A204.1 (cell line): ENCODE data around the gene RBM20.
"Not testable (repeated sequence)": the region's sequence is repeated elsewhere in the genome, so short reads cannot be mapped to it uniquely, and the experiment has no call there.

ENCODE experiments used
- FAIRE-seq: peaks from 2 replicates; lab custom pipeline; 2012; peaks lifted over from hg19 to GRCh38; lab: Jason Lieb, UNC

The RBM20 gene

DNA sequence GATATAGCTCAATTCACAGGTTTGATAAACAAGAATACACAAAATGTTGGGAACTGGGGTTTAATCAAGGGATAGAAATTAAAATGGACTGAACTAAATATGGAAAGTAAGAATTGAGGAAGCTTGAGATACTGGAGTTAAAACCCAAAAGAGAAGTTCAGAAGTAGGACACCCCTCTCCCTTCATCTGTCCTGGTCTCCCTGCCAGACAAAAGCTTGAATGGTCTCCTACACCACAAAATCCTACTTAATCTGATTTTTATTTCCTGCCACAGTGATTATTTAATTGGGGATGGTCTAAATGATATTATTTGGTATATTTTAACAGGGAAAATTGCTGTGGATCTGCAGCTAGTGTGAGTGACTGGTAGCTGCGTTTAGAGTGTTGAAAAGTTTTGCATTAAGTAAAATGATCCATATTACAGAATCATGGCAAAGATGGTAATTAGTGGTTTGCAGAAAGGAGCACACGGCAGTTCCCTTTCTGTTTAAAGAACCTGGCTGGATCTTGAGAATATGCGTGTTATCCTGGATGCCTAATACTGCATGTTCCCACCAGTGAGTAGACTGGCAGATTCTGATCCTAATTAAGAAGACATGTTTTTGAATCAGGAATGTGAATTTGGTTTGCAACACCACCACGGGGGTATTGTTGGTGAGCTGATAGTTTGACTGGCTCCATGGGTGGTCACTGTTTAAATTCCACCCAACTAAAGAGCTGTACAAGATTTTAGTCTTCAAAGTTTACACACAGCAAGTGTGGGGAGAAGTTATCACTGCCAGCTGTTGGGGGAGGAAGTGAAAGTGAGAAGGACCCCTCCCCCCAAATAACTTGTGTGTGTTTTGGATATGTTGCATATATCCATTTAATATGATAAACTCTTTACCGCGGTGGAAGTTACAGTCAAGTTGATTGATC, 5.5 kb downstream of the RBM20 start:
- FAIRE-seq = no peak

DNA sequence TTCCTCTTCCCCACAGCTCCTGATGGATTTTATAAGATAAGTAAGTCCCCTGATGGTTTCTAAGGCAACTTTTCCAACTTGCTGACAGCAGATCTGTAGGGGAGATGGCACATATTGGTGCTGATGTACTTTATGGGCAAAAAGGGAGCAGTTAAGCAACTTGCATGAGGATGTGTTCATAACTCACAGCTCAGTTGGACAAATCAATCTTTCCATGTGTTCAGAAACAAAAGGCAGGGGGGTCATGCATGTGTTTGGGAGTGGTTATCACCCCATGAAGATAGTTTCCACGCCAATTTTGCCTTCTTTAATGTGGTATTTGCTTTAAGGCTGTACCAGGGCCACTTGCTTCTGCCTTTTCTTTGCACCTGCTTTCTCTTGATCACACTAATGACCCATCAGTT, 6.1 kb downstream of the RBM20 start:
- no peak for FAIRE-seq

DNA sequence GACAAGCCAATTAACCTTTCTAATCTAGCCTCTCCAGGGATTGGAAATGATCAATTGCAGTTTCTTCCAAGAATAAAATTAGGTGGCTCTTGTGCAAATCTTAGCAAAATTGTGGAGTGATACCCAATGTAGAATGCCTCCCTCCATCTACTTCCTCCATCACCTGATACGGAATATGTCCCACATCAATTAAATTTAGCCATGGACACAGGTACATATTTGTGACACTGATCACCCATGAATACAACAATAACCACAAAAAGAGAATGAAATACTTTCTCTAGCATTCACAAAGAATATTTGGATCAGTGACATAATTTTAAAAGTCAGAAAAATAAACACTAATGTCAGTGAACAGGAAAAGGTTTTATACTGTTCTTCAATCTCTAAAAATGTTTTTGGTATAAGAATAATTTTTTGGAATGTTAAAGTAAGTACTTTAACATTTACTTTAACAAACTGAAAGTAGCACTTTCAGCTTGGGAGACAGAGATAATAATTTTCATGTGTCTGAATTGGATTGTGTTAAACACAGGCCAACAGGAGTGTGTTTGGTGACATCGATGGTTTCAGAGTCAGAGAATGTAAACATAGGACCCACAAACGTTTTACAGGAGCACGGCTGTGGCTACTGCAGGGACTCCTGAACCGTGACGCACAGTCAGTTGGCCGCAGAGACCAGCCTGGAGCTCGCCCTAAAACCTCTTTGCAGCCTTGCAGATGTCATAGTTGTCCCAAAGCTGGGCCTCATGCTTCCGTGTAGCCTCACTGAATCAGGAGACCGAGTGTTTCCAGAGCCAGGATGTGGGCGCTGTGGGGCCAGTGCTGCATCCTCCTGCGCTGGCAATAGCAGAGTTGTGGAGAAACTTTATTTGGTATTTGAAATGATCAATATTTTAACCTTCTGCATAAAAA, 7.2 kb downstream of the RBM20 start:
- peak; percentile 35 for FAIRE-seq

DNA sequence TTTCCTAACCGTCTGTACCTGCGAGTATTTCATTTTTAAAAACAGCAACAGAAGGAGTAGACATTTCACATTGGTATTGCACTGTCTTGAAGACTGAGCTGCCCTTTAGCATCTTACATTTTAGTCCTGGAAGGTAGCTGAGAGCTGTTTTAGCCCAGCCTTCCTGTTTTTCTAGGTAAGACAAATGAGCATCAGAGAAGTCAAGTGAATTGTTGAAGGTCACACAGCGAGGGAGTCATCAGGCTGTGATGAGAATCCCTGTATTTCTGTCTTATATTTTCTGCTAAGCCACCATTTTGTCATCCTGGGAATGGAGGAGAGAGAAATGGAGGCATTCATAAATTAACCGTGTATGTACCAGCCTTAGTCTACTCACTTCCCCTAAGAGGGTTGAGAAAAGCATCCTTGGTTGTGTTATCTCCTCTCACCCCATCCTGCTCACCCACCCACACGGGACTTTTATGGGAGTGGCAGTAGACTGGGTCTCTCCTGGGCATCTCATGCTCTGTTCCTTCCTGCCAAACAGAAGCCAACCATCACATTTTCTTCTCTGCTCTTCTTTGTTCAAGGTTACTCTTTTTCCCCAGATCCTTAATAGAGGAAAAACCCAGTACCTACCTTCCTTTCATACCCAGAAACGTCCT, 8.5 kb downstream of the RBM20 start:
- no peak for FAIRE-seq

DNA sequence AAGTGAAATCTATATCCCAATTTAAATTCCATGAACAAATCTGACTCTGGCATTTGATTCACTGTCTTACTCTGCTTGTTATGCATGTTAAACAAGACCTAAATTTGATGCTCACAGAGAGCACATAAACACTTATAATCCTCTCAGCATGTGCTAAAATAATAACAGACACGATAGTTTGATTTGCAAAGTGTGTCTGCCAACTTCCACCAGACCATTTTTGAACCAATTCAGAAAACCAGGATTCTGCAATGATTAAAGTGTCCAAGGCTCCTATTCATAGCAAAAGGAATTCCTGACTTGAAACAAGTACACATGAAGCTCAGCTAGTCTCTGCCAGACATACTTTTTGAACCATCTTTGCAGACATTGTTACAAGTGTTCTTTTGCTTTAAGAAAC, 11.2 kb downstream of the RBM20 start:
- no peak for FAIRE-seq

DNA sequence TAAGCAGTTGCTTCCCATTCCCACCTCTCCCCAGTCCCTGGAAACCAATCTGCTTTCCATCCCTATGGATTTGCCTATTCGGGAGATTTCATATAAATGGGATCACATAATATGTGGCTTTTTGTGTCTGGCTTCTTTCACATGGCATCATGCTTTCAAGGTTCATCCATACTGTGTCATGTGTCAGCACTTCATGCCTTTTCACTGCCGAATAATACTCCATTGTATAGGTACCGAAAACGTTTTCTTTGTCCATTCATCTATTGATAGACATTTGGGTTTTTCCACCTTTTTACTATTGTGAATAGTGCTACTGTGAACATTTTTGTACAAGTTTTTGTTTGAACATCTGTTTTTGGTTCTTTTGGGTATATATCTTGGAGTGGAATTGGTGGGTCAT, 12.5 kb downstream of the RBM20 start:
- FAIRE-seq = no peak

DNA sequence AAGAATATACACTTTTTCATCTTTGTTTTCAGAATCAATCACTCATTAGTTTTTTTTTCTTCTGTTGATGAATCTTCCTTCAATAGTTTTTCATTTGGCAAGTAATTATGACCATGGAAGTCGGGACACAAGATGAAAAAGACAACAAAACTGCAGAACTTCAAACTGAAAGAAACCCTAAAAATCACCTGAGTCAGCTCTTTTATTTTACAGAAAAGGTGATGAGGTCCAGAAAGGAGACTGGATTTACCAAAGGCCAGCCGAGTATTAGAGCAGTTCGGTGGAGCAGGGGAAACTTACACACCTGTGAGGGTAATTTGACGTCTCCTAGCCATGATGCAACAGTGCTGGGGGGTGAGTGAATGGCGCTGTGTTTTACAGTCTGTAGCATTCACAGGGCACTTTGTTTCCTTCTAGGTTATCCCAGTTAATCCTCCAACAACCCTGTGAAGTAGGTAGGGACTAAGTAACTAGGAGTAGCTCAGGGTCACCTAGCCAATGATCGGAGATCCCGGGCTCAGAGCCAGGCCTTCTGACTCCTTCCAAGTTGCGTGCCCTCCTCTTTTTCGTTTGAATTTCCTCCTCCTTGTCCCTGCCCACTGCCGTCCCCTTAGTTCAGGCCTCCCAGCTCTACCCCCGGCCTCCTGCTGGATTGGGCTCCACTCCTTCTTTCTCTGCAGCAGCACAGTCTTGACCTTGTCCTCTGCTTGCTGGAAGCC, 14.0 kb downstream of the RBM20 start:
- FAIRE-seq = no peak

DNA sequence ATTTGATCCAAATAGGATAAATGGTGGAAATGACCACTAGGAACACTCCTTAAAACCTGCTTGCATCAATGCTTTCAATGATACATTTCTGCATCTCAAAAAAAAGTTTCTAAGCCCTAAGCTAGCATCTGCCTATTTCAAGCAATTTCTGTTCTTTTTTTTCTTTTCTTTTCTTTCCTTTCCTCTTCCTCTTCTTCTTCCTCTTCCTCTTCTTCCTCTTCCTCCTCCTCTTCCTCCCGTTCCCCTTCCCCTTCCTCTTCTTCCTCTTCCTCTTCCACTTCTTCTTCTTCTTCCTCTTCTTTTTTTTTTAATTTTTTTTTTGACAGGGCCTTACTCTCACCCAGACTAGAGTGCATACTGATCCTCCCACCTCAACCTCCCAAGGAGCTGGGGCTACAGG, 15.4 kb downstream of the RBM20 start:
- FAIRE-seq = no peak

DNA sequence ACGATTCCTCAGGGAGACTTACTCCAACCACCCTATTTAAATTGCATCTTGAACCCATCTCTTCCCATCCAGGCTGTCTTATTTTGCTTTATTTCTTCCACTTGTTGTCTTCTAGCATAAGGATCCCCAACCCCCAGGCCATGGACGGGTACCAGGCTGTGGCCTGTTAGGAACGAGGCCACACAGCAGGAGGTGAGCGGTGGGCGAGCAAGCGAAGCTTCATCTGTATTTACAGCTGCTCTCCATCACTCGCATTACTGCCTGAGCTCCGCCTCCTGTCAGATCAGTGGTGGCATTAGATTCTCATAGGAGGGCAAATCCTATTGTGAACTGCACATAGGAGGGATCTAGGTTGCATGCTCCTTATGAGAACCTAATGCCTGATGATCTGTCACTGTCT, 16.2 kb downstream of the RBM20 start:
- FAIRE-seq = not testable (repeated sequence)

DNA sequence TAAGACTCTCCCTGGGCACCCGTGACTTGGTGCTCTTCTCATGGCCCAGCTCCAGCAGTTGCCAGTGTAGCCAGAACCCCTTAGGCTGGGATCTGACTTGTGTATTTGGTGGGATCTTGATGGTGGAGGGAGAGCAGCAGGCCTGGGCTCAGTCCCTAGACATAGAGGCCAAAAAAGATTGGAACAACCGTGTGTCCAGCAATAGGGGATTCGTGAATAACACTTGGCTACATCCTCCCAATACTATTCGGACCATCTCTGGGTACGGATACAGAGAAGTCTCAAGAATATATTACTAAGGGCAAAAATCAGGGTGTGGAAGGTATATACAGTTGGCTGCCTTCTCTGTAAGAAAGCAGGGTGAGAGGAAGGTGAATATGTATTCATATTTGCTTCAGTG, 17.2 kb downstream of the RBM20 start:
- no peak for FAIRE-seq

DNA sequence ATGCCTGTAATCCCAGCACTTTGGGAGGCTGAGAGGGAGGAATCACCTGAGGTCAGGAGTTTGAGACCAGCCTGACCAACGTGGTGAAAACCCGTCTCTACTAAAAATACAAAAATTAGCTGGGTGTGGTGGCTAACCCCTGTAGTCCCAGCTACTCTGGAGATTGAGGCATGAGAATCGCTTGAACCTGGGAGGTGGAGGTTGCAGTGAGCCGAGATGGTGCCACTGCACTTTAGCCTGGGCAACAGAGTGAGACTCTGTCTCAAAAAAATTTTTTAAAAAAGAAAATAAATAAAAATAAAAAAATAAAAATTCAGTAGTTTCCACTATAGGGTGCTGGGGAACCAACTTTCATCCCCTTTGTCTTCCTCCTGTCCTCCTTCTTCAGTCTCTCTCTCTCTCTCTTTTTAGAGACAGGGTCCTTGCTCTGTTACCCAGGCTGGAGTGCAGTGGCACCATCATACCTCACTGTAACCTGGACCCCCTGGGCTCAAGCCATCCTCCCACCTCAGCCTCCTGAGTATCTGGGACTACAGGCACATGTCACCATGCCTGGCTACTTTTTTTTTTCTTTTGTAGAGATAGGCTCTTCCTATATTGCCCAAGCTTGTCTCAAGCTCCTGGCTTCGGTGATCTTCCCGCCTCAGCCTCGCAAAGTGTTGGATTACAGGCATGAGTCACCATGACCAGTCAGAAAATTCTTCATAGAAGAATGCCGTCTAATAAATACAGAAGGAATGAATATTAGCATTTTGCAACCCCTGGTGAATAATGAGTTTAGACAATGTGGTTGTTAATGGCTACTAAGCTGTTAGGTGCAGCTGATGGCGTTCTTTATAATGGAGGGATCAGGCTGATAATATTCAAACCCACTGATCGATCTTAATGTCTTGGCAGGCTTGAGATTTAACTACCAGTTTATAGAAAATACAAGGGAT, 20.6 kb downstream of the RBM20 start:
- no peak for FAIRE-seq

DNA sequence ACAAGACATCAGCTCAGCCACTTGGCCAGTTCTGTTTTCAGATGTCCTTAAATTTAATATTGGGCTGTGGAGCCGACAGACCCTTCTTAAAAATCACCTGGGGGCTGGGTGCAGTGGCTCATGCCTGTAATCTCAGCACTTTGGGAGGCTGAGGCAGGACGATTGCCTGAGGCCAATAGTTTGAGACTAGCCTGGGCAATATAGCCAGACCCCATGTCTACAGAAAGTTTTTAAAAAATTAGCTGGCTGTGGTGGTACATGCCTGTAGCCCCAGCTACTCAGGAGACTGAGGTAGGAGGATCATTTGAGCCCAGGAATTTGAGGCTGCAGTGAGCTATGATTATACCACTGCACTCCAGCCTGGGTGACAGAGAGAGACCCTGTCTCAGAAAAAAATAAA, 22.1 kb downstream of the RBM20 start:
- FAIRE-seq = not testable (repeated sequence)

DNA sequence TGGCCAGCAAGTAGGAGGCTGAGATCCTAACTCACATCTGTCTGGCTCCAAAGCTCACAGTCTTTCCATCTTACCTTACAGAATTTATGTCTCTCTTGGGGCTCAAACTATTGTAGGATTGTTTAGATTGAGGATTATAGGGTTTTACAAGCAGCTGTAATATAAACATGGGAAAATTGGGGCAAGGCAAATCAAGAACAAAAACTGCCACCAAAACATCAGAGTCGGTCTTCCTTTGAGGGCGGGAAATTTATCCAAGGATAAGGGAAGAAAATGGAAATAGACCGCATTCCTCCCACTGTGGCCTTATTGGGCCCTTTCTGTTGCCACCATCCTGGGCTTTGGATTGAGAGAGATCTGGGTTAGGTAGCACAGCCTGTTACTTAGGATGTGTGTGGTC, 22.5 kb downstream of the RBM20 start:
- no peak for FAIRE-seq

DNA sequence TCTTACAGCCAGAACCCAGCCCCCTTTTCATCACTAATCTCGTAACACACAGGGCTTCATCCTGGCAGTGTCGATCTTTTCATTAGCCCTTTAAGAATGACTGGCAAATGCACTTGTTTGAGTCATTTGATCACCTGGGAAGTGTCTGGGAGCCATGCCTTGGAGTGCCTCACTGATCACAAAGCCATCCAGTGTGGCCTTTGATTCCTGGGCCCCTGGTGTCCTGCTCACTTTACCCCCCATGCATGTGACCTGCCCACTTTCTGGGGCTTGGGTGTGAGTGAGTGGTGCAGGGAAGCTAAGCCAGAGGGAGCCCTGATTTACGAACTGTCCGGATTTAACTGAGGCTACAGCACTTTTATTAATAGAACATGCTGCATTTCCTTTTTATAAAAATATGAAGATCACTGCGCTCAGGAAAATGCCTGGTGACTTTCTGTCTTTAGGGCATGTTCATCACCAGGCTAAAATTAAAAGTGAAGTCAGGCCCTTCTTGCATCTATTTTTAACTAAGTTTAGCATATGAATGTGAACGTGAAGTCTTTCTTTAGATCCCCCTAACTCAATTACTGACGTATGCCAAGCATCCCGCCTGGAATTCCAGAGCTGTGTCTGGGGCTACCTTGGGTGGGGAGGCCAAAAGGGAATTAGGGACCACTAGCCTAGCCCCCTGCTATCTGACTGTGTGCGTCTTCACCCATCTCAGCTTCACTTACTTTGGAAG, 23.6 kb downstream of the RBM20 start:
- FAIRE-seq = no peak

DNA sequence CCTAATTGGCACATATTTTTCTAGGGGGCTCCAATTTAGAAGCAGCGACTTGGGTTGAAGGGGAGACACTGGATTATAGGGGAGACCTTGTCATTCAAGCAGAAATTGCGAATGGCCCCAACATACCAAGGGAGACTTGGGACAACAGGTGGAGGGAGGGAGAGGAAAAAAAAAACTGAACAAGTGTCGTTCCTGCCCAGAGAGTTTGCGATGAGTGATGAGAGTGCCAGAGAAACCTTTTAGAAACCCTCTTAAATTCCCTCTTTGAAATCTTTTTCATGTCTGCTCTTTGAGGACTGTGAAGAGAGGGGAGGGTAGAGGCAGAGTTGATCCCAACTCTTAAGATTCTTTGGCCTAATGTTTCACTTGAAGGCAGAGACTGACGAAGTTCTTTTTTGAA, 24.3 kb downstream of the RBM20 start:
- no peak for FAIRE-seq

DNA sequence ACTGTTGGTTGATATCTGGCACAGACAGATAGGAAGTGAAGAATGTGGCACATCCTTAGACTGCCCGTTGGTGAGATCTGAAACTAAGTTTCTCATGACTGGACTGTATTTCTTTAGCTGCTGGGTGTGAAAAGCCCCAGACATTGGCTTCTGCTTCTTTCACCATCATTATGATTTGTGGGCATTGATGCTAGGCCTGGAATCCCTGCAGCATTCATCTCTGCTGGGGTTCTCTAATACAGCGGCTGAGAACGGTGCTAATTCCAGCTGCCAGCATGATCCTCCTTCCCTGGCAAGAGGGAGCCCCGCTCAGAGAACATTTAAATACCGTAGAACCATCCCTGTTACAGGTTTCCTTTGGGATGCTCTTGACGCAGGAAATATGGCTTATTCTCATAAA, 26.2 kb downstream of the RBM20 start:
- no peak for FAIRE-seq

DNA sequence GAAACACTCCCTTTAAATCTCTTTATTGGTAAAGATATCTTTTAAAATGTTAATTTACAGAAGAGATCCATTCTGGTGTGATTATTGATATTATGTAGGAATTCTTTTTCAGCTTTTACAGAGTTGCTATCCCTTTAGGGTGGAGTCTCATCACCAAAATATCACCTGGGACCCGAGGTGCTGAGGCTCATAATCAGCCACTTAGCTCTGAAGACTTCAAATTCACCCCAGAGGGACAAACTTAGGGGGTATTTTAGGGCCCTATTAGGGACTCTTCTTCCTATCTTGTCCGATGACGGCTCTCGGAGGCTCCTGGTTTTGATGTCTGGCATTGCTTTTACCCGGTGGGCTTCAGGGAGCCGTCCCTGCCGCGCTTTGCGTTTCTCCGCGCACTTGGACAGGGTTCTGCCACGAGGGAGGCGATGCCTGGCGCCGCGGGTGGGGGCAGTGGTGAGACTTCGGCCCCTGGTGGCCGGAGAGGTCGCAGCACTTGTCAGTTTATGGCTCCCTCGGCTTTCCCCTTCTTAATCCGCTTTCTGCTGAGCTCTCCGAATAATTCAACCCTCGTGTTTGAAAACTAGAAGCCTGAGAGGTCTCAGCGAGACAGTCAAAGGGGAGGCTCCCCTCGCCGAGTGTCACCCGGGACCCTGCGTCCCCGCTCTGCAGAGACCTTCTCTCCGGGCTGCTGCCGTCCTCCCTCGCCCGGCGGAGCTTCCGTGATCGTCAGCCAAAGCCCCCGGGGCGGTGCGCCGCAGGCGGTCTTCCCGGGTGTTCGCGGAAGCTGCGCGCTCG, 27.8 kb downstream of the RBM20 start:
- no peak for FAIRE-seq

DNA sequence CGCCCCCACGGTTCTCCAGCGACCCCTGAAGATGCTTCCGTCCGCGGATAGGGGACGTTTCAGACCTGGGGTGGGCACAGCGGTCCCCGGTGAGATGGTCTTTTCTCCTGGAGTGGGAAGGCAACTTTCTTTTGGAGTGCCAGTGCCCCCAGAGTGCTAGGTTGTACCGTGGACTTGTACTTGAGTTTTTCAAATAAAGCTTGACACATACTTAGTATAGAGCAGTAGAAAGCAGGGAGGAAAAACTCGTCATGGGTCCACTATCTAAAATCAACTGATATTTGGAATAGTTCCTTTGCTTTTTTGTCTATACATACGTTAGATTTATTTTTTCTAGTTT, 28.4 kb downstream of the RBM20 start:
- FAIRE-seq = no peak

DNA sequence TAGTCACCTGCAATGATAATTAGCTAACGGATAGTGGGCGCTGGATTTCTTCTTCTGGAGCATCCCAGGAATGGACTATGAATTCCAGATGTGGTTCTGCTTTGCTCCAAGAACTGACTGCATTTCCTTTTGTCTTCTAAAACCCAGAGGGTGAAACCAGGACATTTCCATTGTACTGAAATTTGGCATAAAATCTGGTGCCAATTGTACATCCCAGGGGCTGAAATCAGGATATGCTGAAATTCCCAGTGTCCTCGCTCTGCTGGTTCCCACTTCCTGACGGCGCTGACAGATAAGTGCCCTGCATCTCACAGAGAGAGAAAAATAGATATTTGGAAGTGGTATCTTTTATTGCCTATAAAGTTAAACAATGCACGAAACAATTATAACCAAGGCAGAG, 31.9 kb downstream of the RBM20 start:
- FAIRE-seq = no peak
